ENCODE results near the gene CEP55.
A peak's percentile ranks its signal among the peaks of the same experiment; 100 is the strongest.
"Not testable (repeated sequence)": the region's sequence is repeated elsewhere in the genome, so short reads cannot be mapped to it uniquely, and the experiment has no call there.

The CEP55 gene

DNA sequence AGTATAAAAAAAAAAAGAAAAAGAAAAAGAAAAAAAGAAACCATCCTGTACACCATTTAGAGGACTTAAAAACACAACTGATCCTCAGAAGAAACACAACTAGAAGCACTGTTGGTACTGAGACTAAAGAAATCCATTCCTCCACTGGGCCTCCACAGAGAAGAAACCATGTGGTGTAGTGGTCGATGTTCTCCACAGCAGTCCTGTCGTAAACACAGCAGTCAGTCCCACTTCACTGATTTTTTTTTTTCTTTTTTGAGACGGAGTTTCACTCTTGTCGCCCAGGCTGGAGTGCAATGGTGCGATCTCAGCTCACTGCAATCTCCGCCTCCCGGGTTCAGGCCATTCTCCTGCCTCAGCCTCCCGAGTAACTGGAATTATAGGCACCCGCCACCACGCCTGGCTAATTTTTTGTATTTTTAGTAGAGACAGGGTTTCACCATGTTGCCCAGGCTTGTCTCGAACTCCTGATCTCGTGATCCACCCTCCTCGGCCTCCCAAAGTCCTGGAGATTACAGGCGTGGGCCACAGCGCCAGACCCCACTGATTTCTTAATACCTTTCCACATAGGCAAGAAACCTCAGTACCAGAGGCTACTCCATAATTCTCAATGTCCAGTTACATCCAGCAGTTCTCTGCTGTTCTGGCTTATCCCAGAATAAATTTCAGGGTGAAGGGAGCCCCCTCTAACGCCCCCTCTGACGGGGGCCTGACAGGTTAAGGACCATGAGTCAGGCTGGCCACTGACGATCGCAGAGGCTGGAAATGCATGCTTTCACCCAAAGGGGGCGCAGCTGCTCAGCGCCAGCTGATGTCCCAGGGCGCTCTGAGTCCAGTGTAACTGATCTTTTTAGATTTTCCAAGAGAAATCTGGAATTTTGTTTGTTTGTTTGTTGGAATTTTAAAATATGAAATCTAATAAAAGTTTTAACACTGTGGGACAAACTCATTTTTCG, 45.3 kb downstream of the CEP55 start:
- H3K27ac ChIP-seq = no peak overlapping the region
- H3K4me2 ChIP-seq = no peak overlapping the region
- no peak overlapping the region for H2AFZ ChIP-seq (ENCODE audit: low read depth)

GRCh38 chr10:93542358-93542791, 46.0 kb downstream of the CEP55 start:
- no peak overlapping the region for H3K9ac ChIP-seq
- H2AFZ ChIP-seq (ENCODE audit: low read depth) = no peak overlapping the region
- TF ChIP-seq, protein P1, sequence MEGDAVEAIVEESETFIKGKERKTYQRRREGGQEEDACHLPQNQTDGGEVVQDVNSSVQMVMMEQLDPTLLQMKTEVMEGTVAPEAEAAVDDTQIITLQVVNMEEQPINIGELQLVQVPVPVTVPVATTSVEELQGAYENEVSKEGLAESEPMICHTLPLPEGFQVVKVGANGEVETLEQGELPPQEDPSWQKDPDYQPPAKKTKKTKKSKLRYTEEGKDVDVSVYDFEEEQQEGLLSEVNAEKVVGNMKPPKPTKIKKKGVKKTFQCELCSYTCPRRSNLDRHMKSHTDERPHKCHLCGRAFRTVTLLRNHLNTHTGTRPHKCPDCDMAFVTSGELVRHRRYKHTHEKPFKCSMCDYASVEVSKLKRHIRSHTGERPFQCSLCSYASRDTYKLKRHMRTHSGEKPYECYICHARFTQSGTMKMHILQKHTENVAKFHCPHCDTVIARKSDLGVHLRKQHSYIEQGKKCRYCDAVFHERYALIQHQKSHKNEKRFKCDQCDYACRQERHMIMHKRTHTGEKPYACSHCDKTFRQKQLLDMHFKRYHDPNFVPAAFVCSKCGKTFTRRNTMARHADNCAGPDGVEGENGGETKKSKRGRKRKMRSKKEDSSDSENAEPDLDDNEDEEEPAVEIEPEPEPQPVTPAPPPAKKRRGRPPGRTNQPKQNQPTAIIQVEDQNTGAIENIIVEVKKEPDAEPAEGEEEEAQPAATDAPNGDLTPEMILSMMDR (conservative IDR thresholded peaks at IDR 0.05; ENCODE audit: low read depth, low read length) = no peak
- H3K4me1 ChIP-seq (ENCODE audit: low read depth, poor library complexity, severe bottlenecking) = no peaks in the 10 kb centered on the region
- H4K20me1 ChIP-seq (ENCODE audit: insufficient read depth) = no peaks in the 10 kb centered on the region
- no peaks in the 10 kb centered on the region for H3K36me3 ChIP-seq (ENCODE audit: insufficient read depth)
- H3K27me3 ChIP-seq (ENCODE audit: insufficient read depth, low read depth) = no peaks in the 10 kb centered on the region
- H3K4me3 ChIP-seq (IDR thresholded peaks at IDR 0.05; ENCODE audit: insufficient read depth, low read depth, low read length) = no peak overlapping the region
- no peak overlapping the region for H3K4me2 ChIP-seq
- no peaks in the 10 kb centered on the region for H3K79me2 ChIP-seq (ENCODE audit: insufficient read depth, low read depth)
- no peak overlapping the region for H3K27ac ChIP-seq

More for the DNA sequence above, 45.3 kb downstream of the CEP55 start:
- Histone ChIP-seq H3K27me3 (ENCODE audit: insufficient read depth, low read depth) (no peaks in the 10 kb centered on the region), H4K20me1 (ENCODE audit: insufficient read depth) (no peaks in the 10 kb centered on the region), H3K4me1 (ENCODE audit: low read depth, poor library complexity, severe bottlenecking) (no peaks in the 10 kb centered on the region), H3K36me3 (ENCODE audit: insufficient read depth) (no peaks in the 10 kb centered on the region), H3K79me2 (ENCODE audit: insufficient read depth, low read depth) (no peaks in the 10 kb centered on the region), H3K9ac (no peak overlapping the region), H3K4me3 (IDR thresholded peaks at IDR 0.05; ENCODE audit: insufficient read depth, low read depth, low read length) (no peak overlapping the region)
- TF ChIP-seq, protein P1 (conservative IDR thresholded peaks at IDR 0.05; ENCODE audit: low read depth, low read length) = 0 out of 2 replicates have a peak, but pooled peaks have one; percentile 30

GRCh38 chr10:93546995-93547394, 50.6 kb downstream of the CEP55 start:
- not testable (repeated sequence) for H3K27me3 ChIP-seq (ENCODE audit: insufficient read depth, low read depth); H4K20me1 ChIP-seq (ENCODE audit: insufficient read depth); H3K79me2 ChIP-seq (ENCODE audit: insufficient read depth, low read depth); H3K4me2 ChIP-seq; H3K36me3 ChIP-seq (ENCODE audit: insufficient read depth); H3K4me1 ChIP-seq (ENCODE audit: low read depth, poor library complexity, severe bottlenecking); H3K27ac ChIP-seq; H3K9ac ChIP-seq; H3K4me3 ChIP-seq (IDR thresholded peaks at IDR 0.05; ENCODE audit: insufficient read depth, low read depth, low read length); H2AFZ ChIP-seq (ENCODE audit: low read depth)

GRCh38 chr10:93547522-93547921, 51.1 kb downstream of the CEP55 start:
- Histone ChIP-seq H3K27ac (no peak overlapping the region), H3K4me2 (no peak overlapping the region), H3K4me1 (ENCODE audit: low read depth, poor library complexity, severe bottlenecking) (no peaks in the 10 kb centered on the region), H3K9ac (no peak overlapping the region), H3K27me3 (ENCODE audit: insufficient read depth, low read depth) (no peaks in the 10 kb centered on the region), H4K20me1 (ENCODE audit: insufficient read depth) (no peaks in the 10 kb centered on the region), H3K79me2 (ENCODE audit: insufficient read depth, low read depth) (no peaks in the 10 kb centered on the region), H3K36me3 (ENCODE audit: insufficient read depth) (no peaks in the 10 kb centered on the region), H3K4me3 (IDR thresholded peaks at IDR 0.05; ENCODE audit: insufficient read depth, low read depth, low read length) (no peak overlapping the region), H2AFZ (ENCODE audit: low read depth) (no peak overlapping the region)
- TF ChIP-seq, protein P1 (conservative IDR thresholded peaks at IDR 0.05; ENCODE audit: low read depth, low read length) = no peak
